ENCODE measurements around the gene FMNL2. TPM values are rescaled to one million over a fixed set of nuclear protein-coding genes. Genes with fewer than 3 reads are reported as not detected.

FMNL2 gene
- total and polyA plus RNA-seq, 4 donors = 1.5 to 9.3 (median 5.1) TPM

GRCh38 chr2:152319822-152320570 is 15.0 kb upstream of the FMNL2 start:
- Histone ChIP-seq H3K4me1 (ENCODE audit: control insufficient read depth in 4 of 4, insufficient read depth in 4 of 4, low read length in 3 of 4) (no peaks in the 10 kb centered on the region), H3K27ac (ENCODE audit: low read depth in 1 of 2, low read length in 2 of 2) (no peak overlapping the region), H3K36me3 (ENCODE audit: control insufficient read depth in 4 of 4, insufficient read depth in 3 of 4, low read depth in 1 of 4, low read length in 3 of 4) (no peaks in the 10 kb centered on the region), H3K9me3 (ENCODE audit: control insufficient read depth in 4 of 4, low read length in 3 of 4) (no peaks in the 10 kb centered on the region), H3K27me3 (ENCODE audit: control insufficient read depth in 4 of 4, insufficient read depth in 4 of 4, low read length in 3 of 4) (no peaks in the 10 kb centered on the region), H3K4me3 (ENCODE audit: low read depth in 1 of 3, low read length in 3 of 3) (no peak overlapping the region), H3K9ac (ENCODE audit: low read depth in 1 of 2, low read length in 2 of 2) (no peak overlapping the region)
- TF ChIP-seq NR2F2 (IDR thresholded peaks at IDR 0.05) = no peak
- no peak for TF ChIP-seq FOXA1 (IDR thresholded peaks at IDR 0.05)
- TF ChIP-seq TAF1 (conservative IDR thresholded peaks at IDR 0.05) = no peak
- no peak for TF ChIP-seq HNF4G (IDR thresholded peaks at IDR 0.05)
- no peak for TF ChIP-seq RAD21 (IDR thresholded peaks at IDR 0.05)
- no peak for DNase-seq (ENCODE audit: low spot score)
- 87% methylated on average over 3 of the region's 3 CpGs for WGBS

- H3K27me3 ChIP-seq (ENCODE audit: control insufficient read depth in 4 of 4, insufficient read depth in 4 of 4, low read length in 3 of 4) = no peaks in the 10 kb centered on the region
- H3K27ac ChIP-seq (ENCODE audit: low read depth in 1 of 2, low read length in 2 of 2) = no peak overlapping the region
- 96% methylated on average over 5 of the region's 5 CpGs for WGBS
- H3K4me1 ChIP-seq (ENCODE audit: control insufficient read depth in 4 of 4, insufficient read depth in 4 of 4, low read length in 3 of 4) = no peaks in the 10 kb centered on the region
- no peak overlapping the region for H3K4me3 ChIP-seq (ENCODE audit: low read depth in 1 of 3, low read length in 3 of 3)
- TF ChIP-seq FOXA2 (IDR thresholded peaks at IDR 0.05) (no peak), YY1 (IDR thresholded peaks at IDR 0.05) (no peak), RXRA (IDR thresholded peaks at IDR 0.05) (no peak), REST (IDR thresholded peaks at IDR 0.05) (no peak)
- no peaks in the 10 kb centered on the region for H3K9me3 ChIP-seq (ENCODE audit: control insufficient read depth in 4 of 4, low read length in 3 of 4)
- no peak overlapping the region for H3K9ac ChIP-seq (ENCODE audit: low read depth in 1 of 2, low read length in 2 of 2)
- H3K36me3 ChIP-seq (ENCODE audit: control insufficient read depth in 4 of 4, insufficient read depth in 3 of 4, low read depth in 1 of 4, low read length in 3 of 4) = no peaks in the 10 kb centered on the region
- no peak for DNase-seq (ENCODE audit: low spot score)
These were observed 14.2 kb upstream of the FMNL2 start for GRCh38 chr2:152320814-152321213.

GRCh38 chr2:152322222-152322621 is 12.8 kb upstream of the FMNL2 start:
- WGBS = 90% methylated on average over 4 of the region's 4 CpGs
- no peaks in the 10 kb centered on the region for H3K27me3 ChIP-seq (ENCODE audit: control insufficient read depth in 4 of 4, insufficient read depth in 4 of 4, low read length in 3 of 4)
- no peak overlapping the region for H3K27ac ChIP-seq (ENCODE audit: low read depth in 1 of 2, low read length in 2 of 2)
- DNase-seq (ENCODE audit: low spot score) = no peak
- H3K9ac ChIP-seq (ENCODE audit: low read depth in 1 of 2, low read length in 2 of 2) = no peak overlapping the region
- no peak overlapping the region for H3K4me3 ChIP-seq (ENCODE audit: low read depth in 1 of 3, low read length in 3 of 3)
- no peaks in the 10 kb centered on the region for H3K9me3 ChIP-seq (ENCODE audit: control insufficient read depth in 4 of 4, low read length in 3 of 4)
- TF ChIP-seq JUND (IDR thresholded peaks at IDR 0.05) = no peak
- TF ChIP-seq CTCF (IDR thresholded peaks at IDR 0.05; ENCODE audit: low read depth, low read length, missing input control) = no peak
- no peak for TF ChIP-seq MAX (IDR thresholded peaks at IDR 0.05)
- TF ChIP-seq ZBTB33 (IDR thresholded peaks at IDR 0.05) = no peak
- TF ChIP-seq REST (IDR thresholded peaks at IDR 0.05) = no peak
- TF ChIP-seq RXRA (IDR thresholded peaks at IDR 0.05) = no peak
- TF ChIP-seq SP1 (IDR thresholded peaks at IDR 0.05) = no peak
- H3K4me1 ChIP-seq (ENCODE audit: control insufficient read depth in 4 of 4, insufficient read depth in 4 of 4, low read length in 3 of 4) = no peaks in the 10 kb centered on the region
- no peaks in the 10 kb centered on the region for H3K36me3 ChIP-seq (ENCODE audit: control insufficient read depth in 4 of 4, insufficient read depth in 3 of 4, low read depth in 1 of 4, low read length in 3 of 4)
